ENCODE measurements around the gene TEX14.

- TF ChIP-seq CTCF (IDR thresholded peaks at IDR 0.05) (no peak), POLR2A (IDR thresholded peaks at IDR 0.05) (no peak)
Observed at GRCh38 chr17:58557981-58558380, 133.9 kb downstream of the TEX14 start.
